Peyer's patch (tissue), 4 donors: ENCODE measurements around the gene FAM181B. TPM values are rescaled to one million over a fixed set of nuclear protein-coding genes. Genes with fewer than 3 reads are reported as not detected.
A peak's percentile ranks its signal among the peaks of the same experiment; 100 is the strongest.

Experiments used
- DNase-seq, 3 donors: peaks; one replicate each; pipeline ENCODE4 v3.0.0-alpha.2; 2017 to 2019
- H3K27ac ChIP-seq, 4 donors: fragments of 200-600 bp; sonication (generic); one replicate each; pipeline ENCODE4 v1.5.1; 2016 to 2019
- H3K27me3 ChIP-seq, 2 donors: fragments of 200-600 bp; sonication (generic); one replicate each; pipeline ENCODE4 v1.5.1; 2019
- H3K36me3 ChIP-seq, 3 donors: fragments of 200-600 bp; sonication (generic); one replicate each; pipeline ENCODE4 v1.5.1; 2016 to 2019
- H3K4me1 ChIP-seq, 4 donors: fragments of 200-600 bp; sonication (generic); one replicate each; pipeline ENCODE4 v1.5.1; 2016 to 2019
- H3K4me3 ChIP-seq, 4 donors: fragments of 200-600 bp; sonication (generic); 1 replicate in 3 of 4; 2 replicates in 1 of 4; pipeline ENCODE4 v1.5.1; 2016 to 2019; ENCODE audit warnings: mild to moderate bottlenecking in 1 of 4
- H3K9me3 ChIP-seq, 4 donors: fragments of 200-600 bp; sonication (generic); one replicate each; pipeline ENCODE4 v1.5.1; 2016 to 2019; ENCODE audit warnings: mild to moderate bottlenecking in 1 of 4
- CTCF ChIP-seq, 6 experiments: fragments of 450-650 bp in 4 of 6; fragments of 200-600 bp in 2 of 6; sonication (generic) in 1 of 6; IDR thresholded peaks; one replicate each; pipeline ENCODE4 v1.5.1; 2017 to 2019; ENCODE audit warnings: antibody characterized with exemption in 6 of 6, mild to moderate bottlenecking in 3 of 6, moderate library complexity in 1 of 6
- POLR2A ChIP-seq, 2 donors: fragments of 450-650 bp; IDR thresholded peaks; one replicate each; pipeline ENCODE4 v1.5.1; 2017; ENCODE audit warnings: antibody characterized with exemption in 2 of 2, mild to moderate bottlenecking in 2 of 2, moderate library complexity in 2 of 2
- total RNA-seq, 4 donors: library from RNA; depleted of rRNA; stranded (reverse); fragments of >200 nt; gene quantifications; one replicate each; pipeline ENCODE4 v1.1.0, GENCODE V29; 2016

FAM181B gene
- total RNA-seq, 4 donors from 2014 or later, result 0.27 to 2.5 (median 0.35) TPM; not detected in 1

DNA sequence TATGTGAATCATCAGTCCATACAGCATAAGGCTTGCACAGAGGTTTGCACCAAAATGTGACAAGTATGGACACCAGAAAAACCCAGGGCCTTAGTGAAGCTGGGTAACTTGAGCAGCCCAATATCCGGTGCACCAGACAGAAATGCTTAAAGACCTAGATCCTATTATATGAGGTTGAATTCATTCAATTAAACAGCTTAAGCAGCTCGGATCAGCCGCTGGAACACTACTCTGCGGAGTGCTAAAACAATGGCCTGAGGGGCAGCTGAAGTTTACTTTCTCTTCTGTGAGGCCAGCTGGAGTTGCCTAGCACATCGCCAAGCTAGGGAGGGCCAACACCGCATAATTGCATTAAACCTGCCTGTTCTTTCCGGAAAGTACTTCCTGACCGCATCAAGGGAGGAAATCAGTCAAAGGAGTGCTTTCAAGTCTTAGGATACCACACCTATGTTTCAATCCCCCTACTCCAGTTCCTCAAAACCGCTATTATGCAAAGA, 17.0 kb upstream of the FAM181B start:
- no peak overlapping the region for H3K4me3 ChIP-seq
- H3K27ac ChIP-seq, result no peak overlapping the region
- no peaks in the 10 kb centered on the region for H3K36me3 ChIP-seq
- no peak for DNase-seq
- no peaks in the 10 kb centered on the region for H3K4me1 ChIP-seq
- no peak for TF ChIP-seq CTCF (IDR thresholded peaks at IDR 0.05)
- no peak for TF ChIP-seq POLR2A (IDR thresholded peaks at IDR 0.05)
- no peaks in the 10 kb centered on the region for H3K27me3 ChIP-seq
- no peaks in the 10 kb centered on the region for H3K9me3 ChIP-seq

DNA sequence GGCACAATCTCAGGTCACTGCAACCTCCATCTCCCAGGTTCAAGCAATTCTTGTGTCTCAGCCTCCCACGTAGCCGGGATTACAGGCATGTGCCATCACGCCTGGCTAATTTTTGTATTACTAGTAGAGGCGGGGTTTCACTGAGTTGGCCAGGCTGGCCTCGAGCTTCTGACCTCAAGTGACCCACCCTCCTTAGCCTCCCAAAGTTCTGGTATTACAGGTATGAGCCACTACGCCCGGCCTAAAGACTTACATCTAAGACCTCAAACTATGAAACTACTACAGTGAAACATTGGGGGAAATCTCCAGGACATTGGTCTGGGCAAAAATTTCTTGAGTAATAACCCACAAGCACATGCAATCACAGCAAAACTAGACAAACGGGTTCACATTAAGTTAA, 13.8 kb upstream of the FAM181B start:
- no peak for DNase-seq
- Histone ChIP-seq H3K27ac (no peak overlapping the region), H3K4me1 (no peaks in the 10 kb centered on the region), H3K27me3 (no peaks in the 10 kb centered on the region), H3K36me3 (no peaks in the 10 kb centered on the region), H3K4me3 (no peak overlapping the region), H3K9me3 (no peaks in the 10 kb centered on the region)
- TF ChIP-seq CTCF (IDR thresholded peaks at IDR 0.05) (no peak), POLR2A (IDR thresholded peaks at IDR 0.05) (no peak)

DNA sequence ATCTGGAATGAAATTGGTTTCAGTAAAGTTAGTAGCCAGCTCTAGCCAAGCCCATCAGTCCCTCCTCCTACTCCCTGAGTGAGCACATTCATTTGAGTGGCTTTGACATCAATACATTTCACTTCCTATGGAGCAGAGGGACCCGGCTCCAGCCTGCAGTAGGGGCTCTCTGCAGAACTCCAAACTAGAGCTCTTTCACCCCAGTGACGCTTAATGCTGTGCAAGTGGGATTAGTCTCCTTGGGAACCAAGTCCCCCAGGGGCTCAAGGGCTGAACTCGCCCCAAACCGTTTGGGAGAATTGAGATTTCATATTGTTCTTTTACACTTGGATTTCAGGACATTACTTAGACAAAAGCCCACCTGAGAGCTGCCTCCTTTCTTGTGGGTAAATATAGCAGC, 4.4 kb upstream of the FAM181B start:
- no peak for TF ChIP-seq POLR2A (IDR thresholded peaks at IDR 0.05)
- TF ChIP-seq CTCF (IDR thresholded peaks at IDR 0.05), result no peak
- Histone ChIP-seq H3K4me1 (peaks cover 0 to 8% (median 3%) of the 10 kb centered on the region in 4 donors), H3K27me3 (peaks cover 0 to 3% of the 10 kb centered on the region in 2 donors), H3K4me3 (no peak overlapping the region), H3K36me3 (no peaks in the 10 kb centered on the region), H3K9me3 (no peaks in the 10 kb centered on the region), H3K27ac (no peak overlapping the region)
- DNase-seq, result no peak

GRCh38 chr11:82734120-82734479, 436 bp upstream of the FAM181B start:
- TF ChIP-seq POLR2A (IDR thresholded peaks at IDR 0.05) (no peak), CTCF (IDR thresholded peaks at IDR 0.05) (no peak)
- Histone ChIP-seq H3K4me1 (peaks cover 0 to 16% (median 5%) of the 10 kb centered on the region in 4 donors), H3K36me3 (no peaks in the 10 kb centered on the region), H3K9me3 (no peaks in the 10 kb centered on the region), H3K4me3 (peak overlapping the region; percentile 34 to 66 (median 54)), H3K27ac (no peak overlapping the region), H3K27me3 (peaks cover 0 to 18% of the 10 kb centered on the region in 2 donors)
- DNase-seq, result no peak

DNA sequence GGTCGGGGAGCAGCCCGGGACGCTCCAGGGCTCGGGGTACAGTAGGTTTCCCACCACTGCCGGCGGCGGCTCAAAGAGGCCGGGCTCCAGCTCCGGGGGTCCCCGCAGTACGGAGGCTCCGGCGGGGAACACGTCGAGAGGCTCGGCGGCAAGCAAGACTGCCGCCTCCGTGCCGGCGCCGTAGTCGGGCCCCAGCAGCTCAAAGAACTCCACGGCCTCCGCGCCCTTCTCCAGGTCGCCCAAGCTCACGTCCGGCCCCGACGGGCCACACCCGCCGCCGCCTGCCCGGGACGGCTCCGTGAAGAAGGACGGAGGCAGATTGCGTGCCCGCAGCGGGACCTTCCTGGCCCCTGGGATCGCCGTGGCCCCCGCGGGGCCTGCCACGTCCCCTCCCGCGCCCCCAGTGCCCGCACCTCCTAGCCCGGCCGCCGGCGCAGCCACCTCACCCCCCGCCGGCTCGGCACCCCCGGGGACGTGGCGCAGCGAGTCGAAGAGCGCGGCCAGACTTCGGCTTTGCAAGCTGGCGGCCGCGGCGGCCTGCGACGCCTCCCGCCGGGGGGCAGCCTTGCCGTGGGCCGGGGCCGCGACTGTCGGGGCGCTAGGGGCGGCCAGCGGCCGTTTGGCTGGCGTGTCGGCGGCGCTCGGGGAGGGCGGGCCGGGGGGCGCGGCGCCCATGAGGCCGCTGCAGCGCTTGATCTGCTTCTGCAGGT, 775 bp downstream of the FAM181B start:
- Histone ChIP-seq H3K4me3 (peak overlapping the region; percentile 34 to 66 (median 54)), H3K27me3 (peaks cover 0 to 18% of the 10 kb centered on the region in 2 donors), H3K4me1 (peaks cover 0 to 16% (median 5%) of the 10 kb centered on the region in 4 donors), H3K9me3 (no peaks in the 10 kb centered on the region), H3K36me3 (no peaks in the 10 kb centered on the region), H3K27ac (peak overlapping the region in 1 of 4 donors; percentile 49)
- no peak for TF ChIP-seq POLR2A (IDR thresholded peaks at IDR 0.05)
- no peak for TF ChIP-seq CTCF (IDR thresholded peaks at IDR 0.05)
- DNase-seq, result peak in 1 of 3 donors; percentile 57
